GM23338 (cell line): Measurements from ENCODE around the gene DYNLT2B.

Experiments
- EZH2 ChIP-seq: fragments of 200-600 bp; sonication (generic); IDR thresholded peaks from one replicate; pipeline ENCODE4 v1.8.0; 2017; ENCODE audit warnings: antibody characterized with exemption, mild to moderate bottlenecking, low read depth; ENCODE audit not compliant: unreplicated experiment
- EZH2phosphoT487 ChIP-seq: fragments of 200-600 bp; sonication (generic); IDR thresholded peaks from one replicate; pipeline ENCODE4 v1.8.1; 2018; ENCODE audit warnings: antibody characterized with exemption; ENCODE audit not compliant: unreplicated experiment
- POLR2AphosphoS5 ChIP-seq: IDR thresholded peaks from 2 replicates; pipeline ENCODE4 v1.6.1; 2016; ENCODE audit warnings: antibody characterized with exemption, low read depth
- REST ChIP-seq: IDR thresholded peaks from one replicate; pipeline ENCODE4 v1.6.1; 2018; ENCODE audit warnings: antibody characterized with exemption; ENCODE audit not compliant: unreplicated experiment
- STAT1 ChIP-seq: IDR thresholded peaks from one replicate; pipeline ENCODE4 v1.6.1; 2016; ENCODE audit warnings: antibody characterized with exemption; ENCODE audit not compliant: unreplicated experiment
- TF ChIP-seq, protein P1 (sequence below), 2 experiments: fragments of 200-600 bp in 1 of 2; sonication (generic) in 1 of 2; conservative IDR thresholded peaks; 2 replicates each; pipeline versions ENCODE4 v1.5.1 to v1.6.1; 2016 to 2017; ENCODE audit warnings: antibody characterized with exemption in 2 of 2, low read depth in 2 of 2, mild to moderate bottlenecking in 2 of 2, moderate library complexity in 1 of 2

GRCh38 chr3:196350067-196350466 is 32.0 kb upstream of the DYNLT2B start:
- TF ChIP-seq EZH2phosphoT487 (no peak), REST (no peak), EZH2 (no peak), STAT1 (no peak), POLR2AphosphoS5 (no peak)
- TF ChIP-seq, protein P1, sequence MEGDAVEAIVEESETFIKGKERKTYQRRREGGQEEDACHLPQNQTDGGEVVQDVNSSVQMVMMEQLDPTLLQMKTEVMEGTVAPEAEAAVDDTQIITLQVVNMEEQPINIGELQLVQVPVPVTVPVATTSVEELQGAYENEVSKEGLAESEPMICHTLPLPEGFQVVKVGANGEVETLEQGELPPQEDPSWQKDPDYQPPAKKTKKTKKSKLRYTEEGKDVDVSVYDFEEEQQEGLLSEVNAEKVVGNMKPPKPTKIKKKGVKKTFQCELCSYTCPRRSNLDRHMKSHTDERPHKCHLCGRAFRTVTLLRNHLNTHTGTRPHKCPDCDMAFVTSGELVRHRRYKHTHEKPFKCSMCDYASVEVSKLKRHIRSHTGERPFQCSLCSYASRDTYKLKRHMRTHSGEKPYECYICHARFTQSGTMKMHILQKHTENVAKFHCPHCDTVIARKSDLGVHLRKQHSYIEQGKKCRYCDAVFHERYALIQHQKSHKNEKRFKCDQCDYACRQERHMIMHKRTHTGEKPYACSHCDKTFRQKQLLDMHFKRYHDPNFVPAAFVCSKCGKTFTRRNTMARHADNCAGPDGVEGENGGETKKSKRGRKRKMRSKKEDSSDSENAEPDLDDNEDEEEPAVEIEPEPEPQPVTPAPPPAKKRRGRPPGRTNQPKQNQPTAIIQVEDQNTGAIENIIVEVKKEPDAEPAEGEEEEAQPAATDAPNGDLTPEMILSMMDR (conservative IDR thresholded peaks at IDR 0.05; ENCODE audit: low read depth in 2 of 2), result no peak
